GM19468 (cell line): Measurements from ENCODE around the gene SACS.
"Not testable (repeated sequence)": the region's sequence is repeated elsewhere in the genome, so short reads cannot be mapped to it uniquely, and the experiment has no call there.

Source experiments
- ATAC-seq: cut with Tn5 transposase; IDR thresholded peaks from one replicate; pipeline ENCODE4 v1.9.1; 2021; ENCODE audit warnings: mild to moderate bottlenecking, moderate library complexity, moderate number of reproducible peaks; ENCODE audit not compliant: unreplicated experiment; ENCODE audit errors: extremely low read depth

The SACS gene

GRCh38 chr13:23321535-23322241, 111.8 kb downstream of the SACS start:
- ATAC-seq, result no peak

- ATAC-seq, result no peak
Measured at GRCh38 chr13:23320926-23321534, 112.5 kb downstream of the SACS start.

DNA sequence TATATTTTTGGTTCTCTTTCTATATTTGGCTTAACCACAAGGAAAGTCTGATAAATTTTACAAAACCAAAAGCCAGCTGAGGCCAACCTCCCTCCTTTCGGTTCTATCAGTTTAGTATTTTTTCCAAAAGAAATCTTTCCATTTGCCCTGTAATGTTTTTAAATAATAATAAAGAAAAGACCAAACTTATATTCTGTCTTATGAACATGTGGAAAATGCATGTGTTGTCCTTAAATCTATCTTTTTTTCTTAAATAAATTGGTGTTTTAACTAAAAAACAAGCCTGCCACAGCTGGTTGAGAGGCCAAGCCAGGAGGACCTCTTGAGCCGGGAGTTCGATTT, 113.6 kb downstream of the SACS start:
- ATAC-seq, result no peak

GRCh38 chr13:23314837-23315236, 118.7 kb downstream of the SACS start:
- not testable (repeated sequence) for ATAC-seq

DNA sequence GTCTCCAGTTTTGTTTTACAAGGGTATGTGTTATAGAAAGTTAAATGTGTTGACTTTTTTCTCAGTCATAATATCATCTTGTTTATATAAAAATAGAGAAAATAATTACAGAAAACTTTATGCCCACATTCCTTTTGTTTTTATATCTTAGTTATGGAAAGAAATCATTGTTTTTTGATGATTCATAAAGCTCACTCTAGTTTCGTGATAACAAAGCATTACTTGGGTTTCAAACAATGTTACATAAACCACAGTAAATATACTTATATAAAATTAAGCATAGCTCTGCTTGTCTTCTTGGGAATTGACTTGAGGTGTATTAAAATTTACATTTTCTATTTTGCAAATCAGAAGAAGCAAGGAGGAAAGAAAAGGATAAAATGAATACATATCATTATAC, 140.9 kb downstream of the SACS start:
- no peak for ATAC-seq

- no peak for ATAC-seq
Measured at GRCh38 chr13:23289917-23290357, 143.6 kb downstream of the SACS start.

DNA sequence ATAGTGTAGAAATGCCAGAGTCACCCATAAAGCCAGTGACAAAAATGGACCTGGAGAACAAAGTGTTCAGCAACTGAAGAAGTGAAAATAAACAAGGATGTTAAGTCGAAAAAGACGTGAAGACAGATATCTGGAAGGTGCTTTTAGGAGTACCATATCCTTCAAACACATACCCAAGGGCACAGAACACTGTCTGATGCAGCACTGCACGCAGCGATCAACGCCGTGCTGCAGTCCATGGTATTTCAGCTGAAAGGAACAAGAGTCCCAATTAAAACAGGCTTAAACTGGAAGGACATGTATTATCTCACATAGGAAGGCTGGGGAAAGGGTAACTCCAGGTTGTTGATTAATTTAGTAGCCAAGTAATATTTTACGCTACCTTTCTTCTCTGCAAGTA, 144.5 kb downstream of the SACS start:
- ATAC-seq, result no peak

DNA sequence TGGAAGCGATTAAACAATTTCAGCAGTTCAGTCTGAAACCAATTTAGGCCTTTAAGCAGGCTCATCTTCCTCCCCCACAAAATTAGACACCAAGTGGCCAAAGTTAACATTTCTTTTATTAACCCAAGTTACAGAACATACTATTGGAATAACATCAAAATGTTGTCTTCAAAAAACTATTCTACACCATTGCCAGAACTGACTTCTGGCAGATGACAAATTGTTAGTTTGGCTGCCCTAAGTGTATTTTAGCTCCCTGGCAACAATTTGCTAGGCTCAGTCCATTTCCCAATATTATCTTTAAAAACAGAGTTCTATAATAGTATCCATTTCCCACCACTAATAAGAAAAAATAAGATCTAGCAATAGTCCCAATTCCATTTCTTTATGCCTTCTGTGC, 144.9 kb downstream of the SACS start:
- no peak for ATAC-seq

GRCh38 chr13:23279321-23279720, 154.2 kb downstream of the SACS start:
- ATAC-seq, result no peak
